ENCODE measurements around the gene VANGL2. TPM values are rescaled to one million over a fixed set of nuclear protein-coding genes. Genes with fewer than 3 reads are reported as not detected.

VANGL2 gene
- total and polyA plus RNA-seq, 2 of the 8 experiments (the other 6 are each of a cell fraction or from before 2014, with no cell fraction given), result 62.5 to 118 TPM

DNA sequence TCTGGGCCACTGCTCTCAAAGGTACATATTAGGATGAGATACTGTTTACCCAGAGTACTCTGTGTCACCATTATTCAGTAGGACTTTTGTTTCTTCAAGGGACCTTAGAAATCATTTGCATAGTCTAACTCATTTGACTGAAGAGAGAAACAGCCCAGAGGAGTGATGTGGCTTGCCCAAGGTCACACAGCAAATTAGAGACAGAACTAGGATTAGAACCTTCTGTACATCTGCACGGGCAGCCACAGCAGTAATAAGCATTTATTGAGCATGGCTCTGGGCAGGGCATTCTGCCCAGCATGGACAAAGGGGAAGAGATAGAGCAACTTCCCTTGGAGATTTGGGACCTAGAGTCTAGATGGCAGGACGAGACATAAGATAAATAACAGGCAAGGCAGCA lies 39.2 kb upstream of the VANGL2 start:
- POLR2A ChIA-PET (ENCODE audit: partially characterized antibody), result interaction anchor here (1.1 to 17.2 kb wide), 4 partner anchors 9 to 99 kb away, joined by 4 to 244 read pairs (median 50); partner anchors contain the start of genes DCAF8 and NCSTN
- TF ChIP-seq CTCF (IDR thresholded peaks at IDR 0.05; ENCODE audit: control extremely low read depth in 1 of 3, insufficient read depth in 1 of 3, low read depth in 1 of 3, low read length in 3 of 3), result no peak
- no peak for TF ChIP-seq KDM5A (IDR thresholded peaks at IDR 0.05; ENCODE audit: low read length)
- no peak for TF ChIP-seq KDM1A (IDR thresholded peaks at IDR 0.05; ENCODE audit: borderline replicate concordance, low read length)

More for the DNA sequence above, 39.2 kb upstream of the VANGL2 start:
- Histone ChIP-seq H3K4me3 (ENCODE audit: extremely low read depth in 1 of 4, insufficient read depth in 2 of 4, low read depth in 3 of 4, low read length in 4 of 4) (no peak overlapping the region), H2BK120ac (replicated peaks; ENCODE audit: low read depth, low read length) (no peak overlapping the region), H3K79me1 (ENCODE audit: low read depth, low read length) (no peaks in the 10 kb centered on the region), H4K5ac (ENCODE audit: insufficient read length, low read depth, low read length) (no peak overlapping the region), H3K9me3 (ENCODE audit: insufficient read depth in 2 of 2, low read depth in 1 of 2, low read length in 1 of 2) (no peaks in the 10 kb centered on the region), H2AK5ac (ENCODE audit: low read depth, low read length) (0 out of 2 replicates have a peak overlapping the region, but pooled peaks have one; percentile 17), H3K56ac (replicated peaks; ENCODE audit: insufficient read length, low read depth, low read length) (no peak overlapping the region), H3K23me2 (ENCODE audit: low read depth, low read length) (0 out of 2 replicates have a peak, but pooled peaks cover 1% of the 10 kb centered on the region), H3K23ac (ENCODE audit: insufficient read length) (no peak overlapping the region), H2BK5ac (ENCODE audit: low read depth, low read length) (peak overlapping the region; percentile 95), H4K20me1 (replicated peaks in 1 of 2; ENCODE audit: control insufficient read depth in 1 of 2, insufficient read depth in 2 of 2, low read length in 2 of 2) (no peaks in the 10 kb centered on the region), H3K27ac (ENCODE audit: low read depth, low read length) (no peak overlapping the region), H2BK15ac (ENCODE audit: low read length) (peak overlapping the region; percentile 29; the same call in 1 of the 2 replicates), H3K36me3 (ENCODE audit: control insufficient read depth in 2 of 4, insufficient read depth in 4 of 4, low read length in 3 of 4) (peaks cover 2 to 22% (median 18%) of the 10 kb centered on the region in 4 experiments), H4K91ac (replicated peaks; ENCODE audit: insufficient read length, low read length) (no peak overlapping the region), H3K14ac (ENCODE audit: insufficient read length) (no peak overlapping the region), H3K79me2 (ENCODE audit: control insufficient read depth in 1 of 2, insufficient read depth in 2 of 2, low read length in 2 of 2) (no peaks in the 10 kb centered on the region), H2BK12ac (ENCODE audit: low read depth, low read length) (peak overlapping the region; percentile 97; the same call in 1 of the 2 replicates), H2BK20ac (ENCODE audit: low read length) (peak overlapping the region; percentile 80; the same call in 1 of the 2 replicates), H3K4me1 (replicated peaks in 1 of 4; ENCODE audit: control insufficient read depth in 3 of 4, insufficient read depth in 4 of 4, low read length in 3 of 4) (peaks cover 3 to 5% (median 4%) of the 10 kb centered on the region in 4 experiments; a peak in 5 of 7 replicates), H4K8ac (ENCODE audit: extremely low read depth, insufficient read depth, low read length) (no peak overlapping the region), H3K4me2 (ENCODE audit: insufficient read depth in 1 of 2, low read depth in 2 of 2, low read length in 2 of 2) (no peak overlapping the region), H2AFZ (ENCODE audit: low read length) (no peak overlapping the region), H3K4ac (replicated peaks; ENCODE audit: insufficient read length, low read depth, low read length) (peak overlapping the region; percentile 50), H3K27me3 (replicated peaks in 1 of 4; ENCODE audit: control insufficient read depth in 3 of 4, extremely low read depth in 1 of 4, insufficient read depth in 3 of 4, low read length in 3 of 4) (no peaks in the 10 kb centered on the region), H3K9ac (replicated peaks in 1 of 4; ENCODE audit: extremely low read depth in 1 of 4, low read depth in 3 of 4, low read length in 3 of 4) (no peak overlapping the region), H3K18ac (ENCODE audit: extremely low read depth, low read length) (peak overlapping the region; percentile 1; the same call in 1 of the 2 replicates)
- FAIRE-seq (no peak), DNase-seq (ENCODE audit: low read depth in 1 of 2, low spot score in 2 of 2) (no peak)
- WGBS, 2 experiments (ENCODE audit: extremely low coverage in 1 of 2, insufficient coverage in 1 of 2, insufficient read length in 1 of 2, insufficient replicate concordance in 2 of 2, low coverage in 1 of 2, low lambda C conversion rate in 2 of 2, missing lambda C conversion rate in 1 of 2), result 87% methylated on average over 2 of the region's 2 CpGs; no CpG with 5 or more reads in 1 of the 2 experiments
- CTCF ChIA-PET (ENCODE audit: partially characterized antibody), result interaction anchor here (4.3 to 26.0 kb wide), 3 partner anchors 8 to 70 kb away, joined by 20 to 683 read pairs (median 165); no protein-coding TSS in a partner anchor
